PFSK-1 (cell line): ENCODE results near the gene GNGT2.

Experiments used
- FOXP2 ChIP-seq: optimal IDR thresholded peaks from 2 replicates; pipeline ENCODE3; 2011; ENCODE audit warnings: borderline replicate concordance, control low read depth, inconsistent platforms; ENCODE audit not compliant: insufficient read depth; ENCODE audit errors: extremely low read length, extremely low read depth
- POLR2AphosphoS5 ChIP-seq: IDR thresholded peaks from 2 replicates; pipeline ENCODE4 v1.6.1; 2012; ENCODE audit warnings: low read depth, mild to moderate bottlenecking, control low read depth, low read length, moderate library complexity
- SIN3A ChIP-seq: IDR thresholded peaks from 2 replicates; pipeline ENCODE4 v1.6.1; 2012; ENCODE audit warnings: mild to moderate bottlenecking, low read length, moderate library complexity, borderline replicate concordance; ENCODE audit not compliant: insufficient read depth
- TAF1 ChIP-seq: IDR thresholded peaks from 2 replicates; pipeline ENCODE4 v1.6.1; 2012; ENCODE audit warnings: low read length, control low read depth, borderline replicate concordance; ENCODE audit not compliant: insufficient read depth
- TF ChIP-seq, protein P1 (sequence below), 2 experiments: IDR thresholded peaks; 2 replicates each; pipeline versions ENCODE4 v1.6.1 to v1.8.0; 2011 to 2012; ENCODE audit warnings: low read depth in 2 of 2, low read length in 2 of 2, control low read depth in 1 of 2, inconsistent platforms in 1 of 2, mild to moderate bottlenecking in 1 of 2, moderate library complexity in 1 of 2; ENCODE audit not compliant: insufficient read depth in 1 of 2

The GNGT2 gene

DNA sequence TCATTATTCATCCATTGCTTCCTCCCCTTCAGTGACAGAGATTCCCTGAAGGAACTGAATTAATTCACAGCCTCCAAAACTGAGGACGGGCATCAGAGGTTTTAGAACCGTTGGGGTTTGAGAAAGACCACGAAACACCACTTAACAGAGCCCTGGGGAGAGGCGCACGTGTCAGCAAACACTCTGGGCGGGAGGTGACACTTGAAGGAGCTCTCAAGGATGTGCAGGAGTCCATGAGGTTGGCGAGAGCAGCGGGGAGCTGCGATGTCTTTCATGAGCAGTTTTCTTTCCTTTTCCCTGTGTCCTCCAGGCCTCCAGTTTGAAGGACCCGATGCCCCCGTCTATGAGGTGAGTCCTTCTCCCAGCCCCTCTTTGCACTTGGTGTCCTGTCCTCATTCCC lies 54.1 kb downstream of the GNGT2 start:
- TF ChIP-seq POLR2AphosphoS5 (no peak), FOXP2 (no peak), SIN3A (no peak), TAF1 (no peak)
- TF ChIP-seq, protein P1, sequence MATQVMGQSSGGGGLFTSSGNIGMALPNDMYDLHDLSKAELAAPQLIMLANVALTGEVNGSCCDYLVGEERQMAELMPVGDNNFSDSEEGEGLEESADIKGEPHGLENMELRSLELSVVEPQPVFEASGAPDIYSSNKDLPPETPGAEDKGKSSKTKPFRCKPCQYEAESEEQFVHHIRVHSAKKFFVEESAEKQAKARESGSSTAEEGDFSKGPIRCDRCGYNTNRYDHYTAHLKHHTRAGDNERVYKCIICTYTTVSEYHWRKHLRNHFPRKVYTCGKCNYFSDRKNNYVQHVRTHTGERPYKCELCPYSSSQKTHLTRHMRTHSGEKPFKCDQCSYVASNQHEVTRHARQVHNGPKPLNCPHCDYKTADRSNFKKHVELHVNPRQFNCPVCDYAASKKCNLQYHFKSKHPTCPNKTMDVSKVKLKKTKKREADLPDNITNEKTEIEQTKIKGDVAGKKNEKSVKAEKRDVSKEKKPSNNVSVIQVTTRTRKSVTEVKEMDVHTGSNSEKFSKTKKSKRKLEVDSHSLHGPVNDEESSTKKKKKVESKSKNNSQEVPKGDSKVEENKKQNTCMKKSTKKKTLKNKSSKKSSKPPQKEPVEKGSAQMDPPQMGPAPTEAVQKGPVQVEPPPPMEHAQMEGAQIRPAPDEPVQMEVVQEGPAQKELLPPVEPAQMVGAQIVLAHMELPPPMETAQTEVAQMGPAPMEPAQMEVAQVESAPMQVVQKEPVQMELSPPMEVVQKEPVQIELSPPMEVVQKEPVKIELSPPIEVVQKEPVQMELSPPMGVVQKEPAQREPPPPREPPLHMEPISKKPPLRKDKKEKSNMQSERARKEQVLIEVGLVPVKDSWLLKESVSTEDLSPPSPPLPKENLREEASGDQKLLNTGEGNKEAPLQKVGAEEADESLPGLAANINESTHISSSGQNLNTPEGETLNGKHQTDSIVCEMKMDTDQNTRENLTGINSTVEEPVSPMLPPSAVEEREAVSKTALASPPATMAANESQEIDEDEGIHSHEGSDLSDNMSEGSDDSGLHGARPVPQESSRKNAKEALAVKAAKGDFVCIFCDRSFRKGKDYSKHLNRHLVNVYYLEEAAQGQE (IDR thresholded peaks at IDR 0.05; ENCODE audit: insufficient read depth in 1 of 2, low read depth in 2 of 2, low read length in 2 of 2), result no peak
